GM21447 (cell line): ENCODE data around the gene FBRSL1.

ENCODE experiments used
- ATAC-seq: cut with Tn5 transposase; IDR thresholded peaks from one replicate; pipeline ENCODE4 v1.9.1; 2021; ENCODE audit not compliant: unreplicated experiment

Gene FBRSL1

DNA sequence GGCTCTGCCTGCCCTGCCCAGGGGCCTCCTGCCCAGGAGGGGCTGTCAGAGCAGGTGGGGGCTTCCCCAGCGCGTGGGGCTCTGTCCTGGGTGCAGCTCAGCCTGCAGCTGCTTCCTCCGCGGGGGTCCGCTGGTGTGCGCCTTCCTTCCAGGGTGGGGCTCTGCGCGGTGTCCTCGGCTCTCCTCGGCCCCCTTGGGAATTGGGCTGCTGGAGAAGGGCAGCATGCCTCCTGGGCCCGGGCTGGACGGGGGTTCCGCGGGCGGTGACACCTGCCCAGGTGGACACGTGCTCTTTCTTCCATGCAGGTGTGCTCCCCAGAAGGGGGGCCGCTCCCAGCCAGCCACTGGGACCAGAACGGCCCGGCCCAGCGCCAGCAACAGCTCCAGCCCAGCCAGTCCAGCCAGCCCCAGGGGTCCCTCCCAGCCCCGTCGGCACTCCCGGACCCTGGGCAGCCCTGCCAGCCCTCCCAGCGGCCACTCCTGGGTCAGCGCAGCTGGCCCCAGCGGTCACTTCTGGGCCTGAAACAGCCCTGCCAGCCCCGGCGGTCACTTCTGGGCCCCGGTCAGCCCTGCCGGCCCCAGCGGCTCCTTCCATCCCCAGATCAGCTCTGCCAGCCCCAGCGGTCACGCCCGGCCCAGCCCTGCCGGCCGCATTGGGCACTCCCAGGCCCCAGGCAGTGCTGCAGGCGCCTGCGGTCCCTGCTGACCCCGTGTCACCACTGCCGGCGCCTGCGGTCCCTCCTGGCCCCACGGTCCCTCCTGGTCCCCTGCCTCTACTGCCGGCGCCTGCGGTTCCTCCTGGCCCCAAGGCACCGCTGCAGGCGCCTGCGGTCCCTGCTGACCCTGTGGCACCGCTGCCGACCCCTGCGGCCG lies 19.1 kb downstream of the FBRSL1 start:
- no peak for ATAC-seq

DNA sequence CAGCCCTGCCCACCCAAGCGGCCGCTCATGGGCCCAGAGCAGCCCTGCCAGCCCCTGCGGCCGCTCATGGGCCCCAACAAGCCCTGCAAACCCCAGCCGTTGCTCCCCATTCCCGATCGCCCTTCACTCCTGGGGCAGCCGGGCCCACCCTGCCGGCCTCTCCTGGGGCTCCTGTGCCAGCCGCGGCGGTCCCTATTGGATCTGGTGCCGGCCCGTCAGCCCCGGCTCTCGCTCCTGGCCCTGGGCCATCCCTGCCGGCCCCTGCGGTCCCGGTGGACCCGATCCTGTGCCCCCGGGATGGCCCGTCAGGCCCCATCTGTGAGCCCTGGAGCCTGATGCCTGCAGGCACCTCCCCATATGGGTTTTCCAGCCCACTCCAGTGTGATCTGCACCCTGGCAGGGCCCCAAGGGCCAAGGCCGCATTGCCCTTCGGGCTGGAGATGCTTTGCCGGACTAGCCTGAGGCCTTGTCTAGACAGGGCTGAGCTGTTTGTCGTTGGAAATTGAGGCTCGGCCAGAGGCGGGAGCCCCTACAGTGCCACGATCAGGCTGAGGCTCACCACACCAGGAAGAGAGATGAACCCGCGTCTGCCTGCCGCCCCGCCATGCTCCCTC lies 20.3 kb downstream of the FBRSL1 start:
- no peak for ATAC-seq

DNA sequence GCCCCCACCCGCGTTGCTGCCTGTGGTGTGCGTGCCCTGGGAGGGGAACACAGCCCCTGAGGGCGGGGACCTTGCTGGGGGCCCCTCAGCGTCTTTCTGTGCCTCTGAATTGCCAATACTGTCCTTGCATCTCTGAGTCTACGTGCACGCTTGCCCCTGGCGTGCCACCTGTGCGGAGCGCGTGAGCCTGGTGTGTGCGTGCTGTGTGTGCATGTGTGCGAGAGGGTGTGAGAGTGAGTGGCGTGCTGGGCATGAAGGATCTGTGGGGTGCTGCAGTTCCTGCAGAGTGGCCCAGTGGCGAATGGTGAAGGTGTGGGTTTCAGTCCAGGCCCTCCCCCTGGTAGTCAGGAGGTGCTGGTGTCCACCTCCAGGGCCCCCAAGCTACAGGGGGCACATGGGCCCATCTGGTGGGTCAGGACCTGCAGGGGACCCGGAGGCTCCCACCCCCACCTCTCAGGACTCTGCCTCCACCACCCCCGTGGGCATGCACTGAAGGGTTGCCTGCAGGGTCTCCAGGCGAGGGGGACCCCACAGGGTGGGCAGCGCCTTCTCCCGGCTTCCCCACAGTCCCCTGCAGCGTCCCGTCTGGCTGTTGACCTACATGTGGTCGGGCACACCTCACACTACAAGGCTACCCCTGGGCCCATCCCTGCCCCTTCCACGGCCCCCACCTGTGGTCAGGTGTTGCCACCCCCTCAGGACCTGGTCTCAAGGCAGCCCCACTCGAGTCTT lies 21.0 kb downstream of the FBRSL1 start:
- no peak for ATAC-seq

DNA sequence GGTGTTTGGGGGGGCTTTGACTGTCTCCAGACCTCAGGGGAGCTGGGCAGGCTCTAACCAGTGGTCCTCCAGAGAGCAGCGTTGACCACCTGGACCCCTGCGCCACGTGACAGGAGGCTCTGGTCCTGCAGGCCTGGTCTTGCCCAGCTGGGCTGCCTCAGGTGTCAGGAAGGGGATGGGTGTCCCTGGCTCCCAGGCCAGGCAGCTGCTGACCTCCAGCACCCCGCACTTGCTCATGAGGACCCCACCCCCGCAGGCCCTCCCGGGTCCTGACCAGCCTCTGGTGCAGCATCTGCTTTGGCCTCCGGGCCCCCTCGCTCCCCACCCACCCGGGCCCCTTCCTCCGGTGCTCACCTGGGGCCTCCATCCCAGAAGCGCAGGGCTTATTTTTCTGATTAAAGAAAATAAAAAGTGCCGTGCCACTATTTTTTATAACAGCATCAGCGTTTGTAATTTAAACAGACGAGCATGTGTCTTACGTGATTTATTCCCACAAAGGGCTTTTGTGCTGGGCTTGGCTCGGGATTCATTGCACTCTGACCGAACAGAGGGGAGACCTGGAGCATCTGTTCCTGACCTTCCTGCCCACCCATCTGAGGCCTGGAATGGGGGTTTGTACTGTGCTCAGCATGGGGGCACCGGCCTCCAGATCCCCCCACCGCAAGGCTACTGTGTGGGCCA lies 21.7 kb downstream of the FBRSL1 start:
- no peak for ATAC-seq

DNA sequence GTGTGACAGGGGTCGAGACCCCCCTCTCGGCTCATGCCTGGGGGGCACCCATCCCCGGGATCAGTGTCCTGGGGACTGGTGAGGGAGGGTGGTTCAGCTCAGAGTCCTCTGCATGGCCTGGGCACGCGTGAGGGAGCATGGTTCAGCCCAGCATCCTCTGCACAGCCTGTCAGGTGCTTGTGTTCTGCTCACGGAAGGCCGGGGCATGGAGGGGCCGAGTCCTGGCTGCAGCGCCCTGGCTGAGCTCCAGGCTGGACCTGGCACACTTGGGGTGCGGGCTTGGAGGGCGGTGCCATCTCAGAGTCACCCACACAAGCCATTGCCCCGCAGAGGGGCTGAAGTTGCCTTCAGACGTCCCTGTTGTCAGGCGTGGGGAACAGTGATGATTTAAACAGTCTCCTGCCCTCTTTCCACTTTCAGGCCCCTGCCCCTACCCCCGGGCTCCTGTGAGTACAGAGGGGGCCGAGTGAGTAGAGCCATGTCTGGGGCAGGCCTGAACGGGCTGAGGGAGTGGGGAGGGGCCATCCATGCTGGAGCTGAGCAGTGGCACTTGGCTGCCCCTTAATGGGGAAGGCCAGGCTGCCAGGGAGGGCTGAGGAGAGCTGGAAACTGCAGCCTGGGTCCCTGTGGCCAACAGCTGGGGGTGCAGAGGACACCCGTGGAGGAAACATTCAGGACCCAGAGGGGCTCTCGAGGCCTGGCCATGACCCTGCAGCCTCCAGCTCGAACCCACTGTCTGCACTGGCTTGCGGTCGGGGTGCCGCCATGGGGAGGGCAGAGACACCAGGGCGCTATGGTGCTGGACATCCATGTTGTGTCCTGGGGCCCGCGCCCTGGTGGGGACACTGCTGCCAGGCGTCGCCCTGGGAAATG lies 22.5 kb downstream of the FBRSL1 start:
- no peak for ATAC-seq

DNA sequence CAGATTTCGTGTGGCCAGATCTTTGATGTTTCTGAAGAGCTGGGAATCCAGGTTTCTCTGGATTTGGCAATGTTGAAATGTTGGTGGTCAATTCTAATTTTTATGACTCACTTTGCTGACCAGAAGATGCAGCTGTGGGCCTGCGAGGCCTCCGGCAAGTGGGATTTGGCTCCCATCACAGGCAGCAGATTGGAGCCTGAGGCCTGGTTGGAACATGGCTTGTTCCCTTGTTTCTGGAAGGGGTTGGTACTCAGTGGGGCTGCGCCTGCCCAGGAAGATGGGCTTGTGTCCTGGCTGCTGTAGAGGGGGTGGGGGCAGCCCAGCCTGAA lies 23.1 kb downstream of the FBRSL1 start:
- no peak for ATAC-seq

DNA sequence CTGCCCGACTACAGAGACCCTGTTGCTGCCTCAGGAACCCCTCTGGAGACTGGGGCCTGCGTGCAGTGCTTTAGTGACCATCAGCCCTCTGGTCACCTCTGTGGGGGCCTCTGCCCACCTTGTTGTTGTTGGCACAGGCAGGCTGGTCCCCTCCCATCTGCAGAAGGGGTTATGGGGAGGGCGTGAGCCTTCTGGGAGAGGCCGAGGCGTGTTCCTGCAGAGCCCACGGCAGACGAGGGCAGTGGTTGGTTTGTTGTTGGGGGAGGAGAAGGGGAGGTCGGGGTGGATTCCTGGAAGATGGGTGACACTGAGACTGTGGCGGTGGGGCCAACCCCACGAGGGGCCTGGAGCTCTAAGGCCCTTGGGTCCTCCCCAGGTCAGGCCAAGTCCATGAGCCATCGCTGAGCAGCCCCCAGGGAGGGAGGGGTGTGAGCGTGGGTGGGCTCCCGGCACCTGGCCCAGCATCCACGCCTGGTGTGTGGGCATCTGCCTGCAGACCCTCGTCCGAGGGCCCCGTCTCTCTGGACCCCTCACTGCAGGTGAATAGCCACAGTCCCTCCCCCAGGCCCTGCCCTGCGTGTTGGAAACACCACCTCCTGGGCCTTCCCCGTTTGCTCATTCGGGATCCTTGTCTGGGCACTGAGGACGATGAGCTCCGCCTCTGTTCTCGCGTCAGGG lies 23.6 kb downstream of the FBRSL1 start:
- no peak for ATAC-seq

DNA sequence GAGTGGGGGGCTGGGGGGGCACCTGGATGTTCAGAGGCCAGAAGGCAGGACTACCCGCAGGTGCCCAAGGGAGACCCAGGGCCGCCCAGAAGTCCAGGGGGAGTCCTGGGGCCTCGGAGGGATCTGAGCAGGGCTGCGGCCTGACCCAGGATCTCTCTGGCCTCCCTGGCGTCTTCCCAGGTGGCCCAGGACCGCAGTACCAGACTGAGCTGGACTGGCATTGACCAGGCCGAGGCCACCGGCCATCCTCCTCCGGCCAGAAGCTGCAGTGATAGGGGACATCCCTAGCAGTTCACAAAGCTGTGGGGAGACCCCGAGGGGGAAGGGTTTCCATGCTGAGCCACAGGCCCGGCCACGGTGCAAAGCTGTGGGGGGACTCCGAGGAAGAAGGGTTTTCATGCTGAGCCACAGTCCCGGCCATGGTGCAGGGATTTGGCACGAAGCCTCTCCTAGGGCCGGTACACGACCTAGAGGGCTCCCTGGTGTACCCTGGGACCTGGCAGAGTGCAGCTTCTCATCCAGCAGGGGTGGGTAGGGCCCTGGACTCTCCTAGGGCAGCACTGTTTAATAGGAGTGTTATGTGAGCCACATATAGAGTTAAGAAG lies 24.4 kb downstream of the FBRSL1 start:
- no peak for ATAC-seq

DNA sequence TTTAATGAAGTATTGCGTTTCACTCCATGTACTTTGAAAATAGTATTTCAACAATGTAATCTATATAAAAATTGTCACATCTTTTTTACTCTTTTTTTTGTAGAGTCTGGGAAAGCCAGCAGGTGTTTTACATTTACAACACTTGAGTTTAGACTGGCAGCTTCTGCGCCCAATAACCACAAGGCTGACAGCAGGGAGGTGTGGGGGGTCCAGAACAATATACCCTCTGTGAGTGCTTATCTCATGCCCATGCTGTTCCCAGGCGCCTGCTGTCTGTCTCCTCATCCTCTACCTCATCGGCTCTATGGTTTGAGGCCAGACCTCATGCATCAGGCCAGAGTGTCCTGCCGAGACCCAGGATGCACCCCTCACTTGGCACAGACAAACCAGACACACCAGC lies 24.9 kb downstream of the FBRSL1 start:
- ATAC-seq, result no peak

DNA sequence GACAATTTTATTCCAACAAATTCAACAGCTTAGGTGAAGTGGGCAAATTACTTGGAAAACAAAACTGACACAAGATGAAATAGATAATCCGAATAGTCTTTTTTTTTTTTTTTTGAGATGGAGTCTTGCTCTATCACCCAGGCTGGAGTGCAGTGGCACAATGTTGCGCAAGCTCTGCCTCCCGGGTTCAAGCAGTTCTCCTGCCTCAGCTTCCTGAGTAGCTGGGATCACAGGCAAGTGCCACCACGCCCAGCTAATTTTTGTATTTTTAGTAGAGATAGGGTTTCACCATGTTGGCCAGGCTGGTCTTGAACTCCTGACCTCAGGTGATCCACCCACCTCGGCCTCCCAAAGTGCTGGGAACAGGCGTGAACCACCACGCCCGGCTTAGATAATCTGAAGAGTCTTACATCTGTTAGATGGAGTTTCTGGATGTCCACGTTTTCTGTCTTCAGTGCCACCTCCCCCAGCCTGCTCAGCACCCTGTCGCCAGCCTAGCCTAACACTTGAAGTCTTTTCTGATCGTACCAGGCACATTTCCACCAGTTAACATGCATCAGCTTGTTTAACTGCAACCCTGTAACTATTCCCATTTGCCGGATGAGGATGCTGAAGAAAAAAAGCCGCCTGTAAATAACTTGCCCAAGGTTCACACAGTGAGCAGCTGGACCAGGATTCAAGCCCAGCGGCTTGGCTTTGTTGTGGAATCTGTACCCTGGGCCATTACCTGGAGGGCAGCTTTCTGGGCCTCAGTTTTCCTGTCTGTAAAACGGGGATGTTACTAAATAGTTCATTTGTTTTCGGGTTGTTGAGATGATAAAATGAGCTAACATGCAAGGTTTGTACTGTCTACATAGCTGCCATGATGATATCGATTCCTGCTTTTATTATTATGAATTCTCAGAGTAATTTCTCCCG lies 26.4 kb downstream of the FBRSL1 start:
- ATAC-seq, result no peak

DNA sequence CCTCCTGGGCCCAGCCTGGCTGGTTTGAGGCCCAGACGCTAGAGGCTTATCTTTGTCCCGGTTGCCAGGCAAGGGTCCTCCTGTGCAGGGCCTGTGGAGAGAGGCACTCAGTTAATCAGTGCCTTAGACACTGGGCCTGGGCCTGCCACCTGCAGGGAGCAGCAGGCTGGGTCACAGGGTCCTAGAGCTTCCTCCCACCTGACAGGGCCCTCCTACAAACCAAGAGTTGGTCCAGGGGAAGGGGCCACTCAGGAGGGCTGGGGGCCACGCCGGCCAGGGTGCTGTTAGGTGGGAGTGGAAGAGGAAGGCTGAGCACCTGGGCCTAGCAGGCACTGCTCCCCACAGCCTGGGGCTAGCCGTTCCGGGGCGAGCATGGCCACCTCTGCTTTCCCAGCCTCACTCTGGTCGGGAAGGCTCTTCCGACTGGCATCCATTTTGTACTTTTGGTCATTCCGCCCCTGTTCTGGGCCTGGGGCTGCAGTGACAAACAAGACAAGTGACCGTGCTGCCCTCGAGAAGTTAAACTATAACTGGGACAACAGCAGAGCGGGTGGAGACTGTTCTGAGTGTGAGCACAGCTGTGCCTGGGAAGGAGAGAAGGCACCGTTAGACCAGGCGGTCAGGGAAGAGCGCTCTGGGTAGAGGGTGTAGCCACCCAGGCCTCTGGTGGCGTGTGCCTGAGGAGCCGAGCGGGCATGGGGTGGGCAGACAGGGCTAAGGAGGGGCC lies 27.2 kb downstream of the FBRSL1 start:
- no peak for ATAC-seq

DNA sequence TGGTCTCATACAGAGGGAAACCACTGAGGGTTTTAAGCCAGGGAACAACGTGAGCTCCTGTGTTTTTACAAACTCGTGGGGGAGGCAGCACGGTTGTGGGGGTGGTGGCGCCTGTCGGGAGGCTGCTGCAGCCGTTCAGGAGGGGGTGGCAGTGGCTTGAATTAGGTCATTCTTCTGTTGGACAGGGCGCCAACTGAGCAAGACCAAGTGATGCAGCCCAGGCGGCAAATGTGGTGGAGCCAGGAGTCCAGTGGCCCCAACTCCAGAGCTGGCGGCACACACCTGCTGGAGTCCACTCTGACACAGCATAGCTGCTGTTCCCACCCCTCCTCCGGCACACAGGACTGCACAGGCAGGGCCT lies 27.8 kb downstream of the FBRSL1 start:
- ATAC-seq, result no peak

DNA sequence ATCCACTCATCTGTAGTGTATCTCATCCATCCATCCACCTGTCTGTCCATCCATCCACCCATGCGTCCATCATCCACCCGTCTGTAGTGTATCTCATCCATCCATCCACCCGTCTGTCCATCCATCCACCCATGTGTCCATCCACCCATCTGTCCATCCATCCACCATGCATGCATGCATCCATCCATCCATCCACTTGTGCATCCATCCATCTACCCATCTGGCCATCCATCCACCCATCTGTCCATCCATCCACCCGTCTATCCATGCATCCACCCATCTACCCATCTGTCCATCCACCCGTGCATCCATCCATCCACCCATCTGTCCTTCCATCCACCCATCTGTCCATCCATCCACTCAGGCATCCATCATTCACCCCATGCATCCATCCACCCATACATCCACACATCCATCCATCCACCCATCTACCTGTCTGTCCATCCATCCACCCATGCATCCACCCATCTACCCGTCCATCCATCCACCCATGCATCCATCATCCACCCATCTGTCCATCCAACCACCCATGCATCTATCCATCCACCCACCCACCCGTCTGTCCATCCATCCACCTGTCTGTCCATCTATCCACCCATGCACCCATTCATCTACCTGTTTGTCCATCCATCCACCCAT lies 28.5 kb downstream of the FBRSL1 start:
- ATAC-seq, result no peak

DNA sequence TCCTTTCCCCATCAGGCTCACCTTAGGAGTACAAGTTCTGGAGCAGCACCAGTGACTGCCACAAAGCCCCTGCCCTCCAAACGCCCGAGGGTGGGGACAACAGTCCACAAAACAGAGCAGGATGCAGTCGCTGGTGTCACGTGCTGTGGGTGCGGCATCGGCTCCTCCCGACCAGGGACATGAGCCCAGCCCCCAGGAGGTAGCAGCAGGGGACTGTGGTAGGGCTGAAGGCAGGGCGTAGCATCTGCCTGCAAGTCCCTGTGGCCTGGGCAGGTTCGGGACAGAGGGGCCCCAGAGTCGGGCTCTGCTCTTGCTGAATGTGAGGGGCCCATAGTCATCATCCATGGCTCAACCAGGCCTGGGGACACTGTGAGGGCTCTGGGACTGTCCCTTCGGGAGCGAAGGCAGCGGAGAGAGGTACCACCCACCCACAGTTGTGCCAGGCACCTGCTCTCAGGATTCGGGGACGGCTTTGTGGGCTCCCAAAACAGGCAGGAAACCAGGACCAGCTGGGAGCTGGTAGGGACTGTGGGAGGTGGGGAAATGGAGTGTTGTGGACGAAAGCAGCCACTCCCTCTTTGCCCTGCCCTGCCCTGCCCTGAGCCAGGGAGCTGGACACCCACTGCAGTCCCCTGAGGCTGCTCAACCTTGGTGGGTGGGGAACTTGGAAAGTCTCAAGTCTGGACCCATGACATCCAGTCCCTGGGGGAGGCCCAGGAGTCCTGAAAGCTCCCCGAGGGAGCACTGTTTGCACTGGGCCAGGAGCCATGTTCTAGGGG lies 30.7 kb downstream of the FBRSL1 start:
- ATAC-seq, result no peak

DNA sequence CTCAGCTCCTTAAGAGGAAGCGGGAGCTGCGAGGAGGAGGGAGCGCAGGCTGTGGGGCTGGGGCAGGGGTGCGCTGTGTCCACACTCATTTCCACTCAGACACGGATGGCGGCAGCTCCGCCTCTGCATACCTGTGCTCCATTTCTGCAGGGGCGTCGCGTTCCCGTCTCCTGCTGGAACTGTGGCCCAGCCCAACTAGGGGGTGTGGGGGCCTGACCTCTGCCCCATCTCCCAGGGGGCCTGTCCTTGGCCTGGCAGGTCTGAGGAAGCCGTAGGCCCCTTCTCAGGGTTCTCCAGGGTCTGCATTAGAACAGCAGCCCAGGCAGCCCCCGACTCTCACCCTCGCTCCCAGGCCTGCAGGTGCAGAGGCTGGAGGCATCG lies 31.2 kb downstream of the FBRSL1 start:
- ATAC-seq, result no peak

DNA sequence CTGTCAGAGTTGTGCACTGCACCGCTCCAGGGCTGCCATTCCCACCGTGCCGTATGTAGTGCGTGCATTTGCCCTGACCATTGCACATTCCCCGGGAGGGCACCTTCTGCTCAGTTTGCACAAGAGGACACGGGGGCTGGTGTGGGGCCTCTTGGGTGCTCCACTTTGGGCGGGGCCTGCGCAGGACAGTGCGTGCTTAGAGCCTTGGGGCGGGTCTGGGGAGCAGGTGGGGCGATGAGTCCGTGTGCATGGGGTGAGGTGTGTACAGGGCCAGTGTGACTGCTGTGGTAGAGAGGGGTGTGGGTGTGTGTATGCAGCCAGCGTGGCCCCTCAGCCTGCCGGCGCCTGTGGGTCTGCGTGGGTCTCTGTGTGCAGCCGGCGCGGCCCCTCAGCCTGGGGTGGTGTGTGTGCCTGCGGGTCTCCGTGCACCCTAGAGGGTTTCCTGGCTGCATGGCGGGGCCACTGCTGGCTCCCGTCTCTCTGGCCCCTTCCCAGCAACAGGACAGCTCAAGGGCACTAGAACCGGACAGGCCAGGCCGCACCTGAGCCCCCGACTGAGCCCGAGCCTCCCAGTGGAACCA lies 31.9 kb downstream of the FBRSL1 start:
- no peak for ATAC-seq
